HG02759 (cell line): ENCODE results near the gene LRRN4.

Experiments used
- ATAC-seq: cut with Tn5 transposase; IDR thresholded peaks from one replicate; pipeline ENCODE4 v1.9.1; 2021; ENCODE audit warnings: mild to moderate bottlenecking, moderate library complexity; ENCODE audit not compliant: unreplicated experiment

LRRN4 gene

GRCh38 chr20:6053776-6054688, at the start of gene LRRN4:
TSS of gene LRRN4 (minus strand) at chr20:6054060. CDS start at chr20:6052799, 1,261 bp downstream.
- no peak for ATAC-seq

- no peak for ATAC-seq
Measured at GRCh38 chr20:6103301-6103700, 49.4 kb upstream of the LRRN4 start.

- no peak for ATAC-seq
Measured at GRCh38 chr20:6101346-6101745, 47.5 kb upstream of the LRRN4 start.

GRCh38 chr20:6100246-6100645, 46.4 kb upstream of the LRRN4 start:
- no peak for ATAC-seq

- no peak for ATAC-seq
Measured at GRCh38 chr20:6099819-6100218, 46.0 kb upstream of the LRRN4 start.

GRCh38 chr20:6095409-6095808, 41.5 kb upstream of the LRRN4 start:
- no peak for ATAC-seq

- no peak for ATAC-seq
Measured at GRCh38 chr20:6094565-6094964, 40.7 kb upstream of the LRRN4 start.

- no peak for ATAC-seq
Measured at GRCh38 chr20:6094063-6094462, 40.2 kb upstream of the LRRN4 start.

GRCh38 chr20:6091661-6092060, 37.8 kb upstream of the LRRN4 start:
- ATAC-seq = no peak

- ATAC-seq = no peak
Measured at GRCh38 chr20:6086868-6087267, 33.0 kb upstream of the LRRN4 start.

- no peak for ATAC-seq
Measured at GRCh38 chr20:6083926-6084325, 30.1 kb upstream of the LRRN4 start.

- no peak for ATAC-seq
Measured at GRCh38 chr20:6081236-6081635, 27.4 kb upstream of the LRRN4 start.

- no peak for ATAC-seq
Measured at GRCh38 chr20:6079016-6079415, 25.2 kb upstream of the LRRN4 start.

- ATAC-seq = no peak
Measured at GRCh38 chr20:6075428-6076219, 21.8 kb upstream of the LRRN4 start.

- no peak for ATAC-seq
Measured at GRCh38 chr20:6074784-6075183, 20.9 kb upstream of the LRRN4 start.

GRCh38 chr20:6074145-6074561, 20.3 kb upstream of the LRRN4 start:
- peak; percentile 78 for ATAC-seq

- ATAC-seq = no peak
Measured at GRCh38 chr20:6070829-6071695, 17.2 kb upstream of the LRRN4 start.

GRCh38 chr20:6069669-6070068, 15.8 kb upstream of the LRRN4 start:
- ATAC-seq = no peak

GRCh38 chr20:6067763-6068318, 14.0 kb upstream of the LRRN4 start:
- ATAC-seq = no peak

GRCh38 chr20:6066582-6066981, 12.7 kb upstream of the LRRN4 start:
- ATAC-seq = no peak

- no peak for ATAC-seq
Measured at GRCh38 chr20:6061544-6061943, 7.7 kb upstream of the LRRN4 start.
